GM12872 (cell line): ENCODE results near the gene DTNB.

Experiments
- TF ChIP-seq, protein P1 (sequence below): IDR thresholded peaks from 3 replicates; pipeline ENCODE4 v1.5.1; 2011; ENCODE audit warnings: low read depth, mild to moderate bottlenecking, low read length, moderate library complexity; ENCODE audit not compliant: insufficient read depth

DTNB gene

DNA sequence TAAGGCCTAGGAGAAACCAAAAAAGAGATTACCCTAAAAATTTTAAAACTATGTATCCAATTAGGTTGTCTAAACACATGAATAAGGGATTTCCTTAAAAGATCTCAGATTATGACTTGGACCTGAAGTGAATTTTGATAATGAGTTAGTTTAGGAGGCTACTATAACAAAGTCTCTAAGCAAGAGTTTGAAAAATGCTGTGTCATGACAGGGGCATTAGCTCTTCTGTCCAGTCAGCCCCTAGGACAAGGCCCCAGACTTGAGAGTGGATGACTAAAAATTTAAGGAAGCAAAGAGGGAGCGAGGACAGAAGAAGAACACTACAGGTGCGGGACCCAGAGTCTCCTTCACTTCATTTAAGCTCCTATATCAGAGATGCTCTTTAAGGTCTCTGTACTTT lies 135.9 kb downstream of the DTNB start:
- TF ChIP-seq, protein P1, sequence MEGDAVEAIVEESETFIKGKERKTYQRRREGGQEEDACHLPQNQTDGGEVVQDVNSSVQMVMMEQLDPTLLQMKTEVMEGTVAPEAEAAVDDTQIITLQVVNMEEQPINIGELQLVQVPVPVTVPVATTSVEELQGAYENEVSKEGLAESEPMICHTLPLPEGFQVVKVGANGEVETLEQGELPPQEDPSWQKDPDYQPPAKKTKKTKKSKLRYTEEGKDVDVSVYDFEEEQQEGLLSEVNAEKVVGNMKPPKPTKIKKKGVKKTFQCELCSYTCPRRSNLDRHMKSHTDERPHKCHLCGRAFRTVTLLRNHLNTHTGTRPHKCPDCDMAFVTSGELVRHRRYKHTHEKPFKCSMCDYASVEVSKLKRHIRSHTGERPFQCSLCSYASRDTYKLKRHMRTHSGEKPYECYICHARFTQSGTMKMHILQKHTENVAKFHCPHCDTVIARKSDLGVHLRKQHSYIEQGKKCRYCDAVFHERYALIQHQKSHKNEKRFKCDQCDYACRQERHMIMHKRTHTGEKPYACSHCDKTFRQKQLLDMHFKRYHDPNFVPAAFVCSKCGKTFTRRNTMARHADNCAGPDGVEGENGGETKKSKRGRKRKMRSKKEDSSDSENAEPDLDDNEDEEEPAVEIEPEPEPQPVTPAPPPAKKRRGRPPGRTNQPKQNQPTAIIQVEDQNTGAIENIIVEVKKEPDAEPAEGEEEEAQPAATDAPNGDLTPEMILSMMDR, result no peak

DNA sequence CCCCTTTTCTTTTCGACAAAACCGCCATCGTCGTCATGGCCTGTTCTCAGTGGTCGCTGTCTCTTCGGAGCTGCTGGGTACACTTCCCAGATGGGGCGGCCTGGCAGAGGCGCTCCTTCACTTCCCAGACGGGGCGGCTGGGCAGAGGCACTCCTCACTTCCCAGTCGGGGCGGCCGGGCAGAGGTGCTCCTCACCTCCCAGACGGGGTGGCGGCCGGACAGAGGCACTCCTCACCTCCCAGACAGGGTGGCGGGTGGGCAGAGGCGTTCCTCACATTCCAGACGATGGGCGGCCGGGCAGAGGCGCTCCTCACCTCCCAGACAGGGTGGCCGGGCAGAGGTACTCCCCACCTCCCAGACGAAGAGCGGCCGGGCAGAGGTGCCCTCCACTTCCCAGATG lies 138.9 kb downstream of the DTNB start:
- TF ChIP-seq, protein P1, result no peak

DNA sequence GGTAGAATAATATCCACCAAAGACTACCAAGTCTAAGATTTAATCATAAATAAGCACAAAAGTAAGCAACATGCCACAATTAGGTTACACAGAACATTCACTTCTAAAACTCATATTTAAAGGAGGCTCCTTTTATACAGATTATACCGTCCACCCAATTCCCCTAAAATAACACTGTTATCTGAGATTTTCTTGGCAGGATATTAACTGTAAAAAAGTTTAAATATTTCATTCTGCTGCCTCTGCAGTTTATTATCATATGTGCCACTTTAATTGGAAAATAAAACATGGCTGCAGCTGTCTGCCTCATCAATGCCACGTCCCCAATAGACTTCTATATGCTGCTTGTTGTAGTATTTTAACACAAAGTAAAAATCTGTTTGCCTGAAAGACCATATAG lies 140.9 kb downstream of the DTNB start:
- TF ChIP-seq, protein P1, result no peak

DNA sequence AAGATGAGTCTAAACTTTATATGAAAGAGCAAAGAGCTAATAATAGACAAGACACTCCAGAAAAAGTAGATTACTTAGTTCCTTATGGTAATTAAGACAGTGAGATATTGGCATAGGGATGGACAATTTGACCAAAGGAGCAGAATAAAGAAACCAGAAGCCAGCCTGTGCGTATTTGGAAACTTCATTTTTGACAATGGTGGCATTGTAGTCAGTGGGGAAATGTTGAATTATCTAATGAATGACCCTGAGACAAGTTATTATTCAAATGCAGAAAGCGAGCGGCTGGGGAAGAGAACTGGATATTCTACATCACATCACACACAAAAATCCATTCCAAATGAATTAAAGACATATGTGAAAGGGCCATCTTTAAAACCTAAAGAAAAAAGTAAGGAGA lies 144.3 kb downstream of the DTNB start:
- TF ChIP-seq, protein P1, result no peak

DNA sequence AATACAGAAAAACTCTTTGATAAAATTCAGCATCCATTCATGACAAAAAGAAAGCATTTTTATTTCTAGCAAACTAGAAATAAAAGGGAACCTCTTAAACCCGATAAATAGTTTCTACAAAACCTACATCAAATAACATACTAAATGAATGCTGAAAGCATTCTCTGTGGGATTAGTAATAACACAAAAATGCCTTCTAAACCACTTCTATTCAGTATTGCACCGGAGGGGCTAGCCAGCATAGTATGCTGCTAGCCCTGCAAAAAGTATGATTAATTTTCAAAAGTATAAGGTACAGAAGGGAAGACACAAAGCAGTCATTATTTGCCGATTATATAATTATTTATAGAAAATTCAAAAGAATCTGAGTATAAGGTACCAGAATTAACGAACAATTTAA lies 145.2 kb downstream of the DTNB start:
- TF ChIP-seq, protein P1, result no peak

DNA sequence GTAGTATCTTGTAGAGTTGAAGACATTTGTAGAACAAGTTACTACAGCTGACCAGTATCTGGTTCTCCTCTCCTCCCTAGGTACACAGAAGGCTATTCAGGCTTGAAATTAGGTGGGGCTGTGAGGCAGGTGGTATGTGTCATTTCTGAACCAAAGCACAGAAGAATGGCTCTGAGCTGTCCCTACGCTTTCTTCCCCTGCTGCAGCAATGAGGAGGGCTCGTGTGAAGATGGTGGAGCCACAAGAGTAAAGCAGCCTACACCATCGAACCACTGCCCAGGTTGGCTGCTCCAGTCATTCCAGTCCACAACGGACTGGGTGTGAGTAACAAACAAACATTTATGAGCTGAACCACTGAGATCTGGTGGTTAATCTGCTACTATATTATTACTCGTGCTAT lies 148.9 kb downstream of the DTNB start:
- TF ChIP-seq, protein P1, result no peak

DNA sequence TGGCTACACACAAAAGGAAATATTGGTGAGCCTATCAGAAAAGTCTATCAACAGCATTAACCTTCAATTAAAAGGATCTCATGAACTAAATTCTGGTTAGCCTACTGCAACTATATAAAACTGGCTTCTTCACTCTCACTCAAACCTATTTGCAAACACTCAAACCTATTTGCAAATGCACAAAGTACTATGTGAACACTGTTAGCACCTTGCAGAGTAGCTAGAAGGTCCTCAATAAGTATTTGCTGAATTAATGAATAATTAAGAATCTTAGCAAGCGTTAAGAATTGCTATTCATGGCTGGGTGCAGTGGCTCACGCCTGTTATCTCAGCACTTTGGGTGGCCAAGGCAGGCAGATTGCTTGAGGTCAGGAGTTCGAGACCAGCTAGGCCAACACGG lies 150.3 kb downstream of the DTNB start:
- TF ChIP-seq, protein P1, result no peak
